Right lobe of liver (tissue), 4 donors: ENCODE measurements around the gene MTF1.

Experiments
- CTCF ChIP-seq, 4 donors: fragments of 200-600 bp in 3 of 4; fragments of 450-650 bp in 1 of 4; IDR thresholded peaks; one replicate each; pipeline versions ENCODE4 v1.5.1 to v1.8.0; 2016 to 2022; ENCODE audit warnings: antibody characterized with exemption in 4 of 4, mild to moderate bottlenecking in 2 of 4
- POLR2A ChIP-seq: fragments of 450-650 bp; IDR thresholded peaks from one replicate; pipeline ENCODE4 v1.6.1; 2017; ENCODE audit warnings: antibody characterized with exemption, mild to moderate bottlenecking
- donor health status: DM: no; HTN: no; CAD: no.
- donor health status: DM: no; HTN: no; CAD: no.
- donor health status: DM: no; HTN: yes; CAD: no.

- TF ChIP-seq CTCF (IDR thresholded peaks at IDR 0.05) (no peak), POLR2A (no peak)
Observed at GRCh38 chr1:37761416-37762095, 97.8 kb downstream of the MTF1 start.
